Hepatic stellate cell (primary cell): Measurements from ENCODE around the gene GCNA.
"Not testable (repeated sequence)": the region's sequence is repeated elsewhere in the genome, so short reads cannot be mapped to it uniquely, and the experiment has no call there.

ENCODE experiments used
- DNase-seq: peaks from one replicate; pipeline ENCODE4 v3.0.0; 2011; ENCODE audit warnings: low spot score

The GCNA gene

GRCh38 chrX:71578253-71579135 is at the start of gene GCNA:
Gene GCNA (plus strand): TSS chrX:71578437. CDS start chrX:71580822, 2,385 bp downstream.
- no peak for DNase-seq

GRCh38 chrX:71532078-71532752 is 46.0 kb upstream of the GCNA start:
- no peak for DNase-seq

GRCh38 chrX:71532753-71533425 is 45.3 kb upstream of the GCNA start, which contains the start of gene OGT:
Gene OGT (plus strand): TSS chrX:71533104. CDS start chrX:71533300, 196 bp downstream.
- peak; percentile 77 for DNase-seq

GRCh38 chrX:71533516-71533850 is 44.8 kb upstream of the GCNA start:
- DNase-seq, result no peak

GRCh38 chrX:71533851-71534561 is 44.2 kb upstream of the GCNA start:
- DNase-seq, result no peak

GRCh38 chrX:71534773-71535544 is 43.3 kb upstream of the GCNA start:
- DNase-seq, result no peak

GRCh38 chrX:71536285-71536684 is 42.0 kb upstream of the GCNA start:
- no peak for DNase-seq

GRCh38 chrX:71537743-71538142 is 40.5 kb upstream of the GCNA start:
- no peak for DNase-seq

GRCh38 chrX:71540801-71541200 is 37.4 kb upstream of the GCNA start:
- DNase-seq, result no peak

GRCh38 chrX:71541210-71542022 is 36.8 kb upstream of the GCNA start:
- peak; percentile 9 for DNase-seq

GRCh38 chrX:71542411-71542810 is 35.8 kb upstream of the GCNA start:
- no peak for DNase-seq

GRCh38 chrX:71542825-71543224 is 35.4 kb upstream of the GCNA start:
- DNase-seq, result no peak

GRCh38 chrX:71543316-71543715 is 34.9 kb upstream of the GCNA start:
- DNase-seq, result peak; percentile 21

- DNase-seq, result no peak
Measured at GRCh38 chrX:71545364-71545763, 32.9 kb upstream of the GCNA start.

GRCh38 chrX:71546879-71547278 is 31.4 kb upstream of the GCNA start:
- no peak for DNase-seq

GRCh38 chrX:71547339-71547738 is 30.9 kb upstream of the GCNA start:
- no peak for DNase-seq

- no peak for DNase-seq
Measured at GRCh38 chrX:71549986-71550385, 28.3 kb upstream of the GCNA start.

GRCh38 chrX:71550578-71550977 is 27.7 kb upstream of the GCNA start:
- no peak for DNase-seq

GRCh38 chrX:71556036-71556435 is 22.2 kb upstream of the GCNA start:
- no peak for DNase-seq

- no peak for DNase-seq
Measured at GRCh38 chrX:71558920-71559319, 19.3 kb upstream of the GCNA start.

GRCh38 chrX:71559773-71560172 is 18.5 kb upstream of the GCNA start:
- not testable (repeated sequence) for DNase-seq
